ENCODE results near the gene MARVELD2.
"Not testable (repeated sequence)": the region's sequence is repeated elsewhere in the genome, so short reads cannot be mapped to it uniquely, and the experiment has no call there.

The MARVELD2 gene

DNA sequence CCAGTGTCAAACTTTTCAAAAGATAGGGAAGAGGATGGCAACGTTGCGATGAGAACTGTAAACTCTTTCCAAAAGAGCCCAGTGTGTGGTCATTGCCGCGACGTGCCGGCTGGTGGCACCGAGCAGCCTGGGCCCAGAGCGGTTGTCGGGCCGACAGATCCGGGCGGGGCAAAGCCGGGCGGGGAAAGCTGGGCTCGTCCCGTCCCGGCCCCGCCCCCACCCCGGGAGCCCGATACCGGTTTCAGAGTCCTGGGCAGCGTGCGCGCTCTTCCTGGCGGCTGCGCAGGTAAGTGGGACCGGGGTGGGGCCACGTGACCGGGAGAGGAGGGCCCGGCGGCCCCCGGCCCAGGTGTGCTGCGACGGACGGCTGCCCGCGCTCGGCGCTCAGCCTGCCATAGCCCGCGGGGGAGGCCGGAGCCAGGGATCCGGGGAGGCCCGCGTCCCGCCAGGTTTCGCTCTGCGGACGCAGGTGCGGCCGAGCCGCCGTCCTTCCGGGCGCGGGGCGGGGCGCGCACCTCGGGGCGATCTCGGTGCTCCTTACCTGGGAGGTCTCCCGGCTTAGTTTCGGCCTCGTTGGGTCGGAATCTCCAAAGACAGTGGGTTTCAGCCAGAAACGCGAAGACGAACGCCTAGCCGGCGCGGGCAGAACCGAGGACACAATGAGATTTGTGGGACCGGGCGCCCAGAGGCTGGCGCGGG lies at the start of gene MARVELD2:
Gene MARVELD2 (plus strand): TSS at position 232 of the 699 bp plus-strand sequence. CDS start 4,270 bp downstream, outside the sequence.
- peak; percentile 38 for DNase-seq

DNA sequence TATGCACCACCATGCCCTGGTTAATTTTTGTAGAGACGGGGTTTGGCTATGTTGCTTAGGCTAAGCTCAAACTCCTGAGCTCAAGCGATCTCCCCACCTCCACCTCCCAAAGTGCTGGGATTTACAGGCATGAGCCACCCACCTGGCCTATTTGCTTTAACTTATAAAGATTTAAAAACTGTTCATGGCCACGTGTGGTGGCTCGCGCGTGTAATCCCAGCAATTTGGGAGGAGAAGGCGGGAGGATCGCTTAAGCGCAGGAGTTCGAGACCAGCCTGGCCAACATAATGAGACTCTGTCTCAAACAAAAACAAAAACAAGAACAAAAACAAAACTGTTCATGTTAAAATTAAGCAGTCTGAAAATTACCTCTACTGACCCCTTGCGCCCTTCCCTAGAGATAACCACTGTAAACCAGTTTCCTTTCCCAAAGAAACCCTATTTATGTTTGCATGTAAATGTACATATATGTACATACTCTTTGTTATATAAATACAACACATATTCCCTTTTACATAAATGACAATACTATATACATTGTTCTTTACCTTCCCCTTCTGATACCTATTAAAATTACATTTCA lies 47.1 kb upstream of the MARVELD2 start:
- no peak for DNase-seq

DNA sequence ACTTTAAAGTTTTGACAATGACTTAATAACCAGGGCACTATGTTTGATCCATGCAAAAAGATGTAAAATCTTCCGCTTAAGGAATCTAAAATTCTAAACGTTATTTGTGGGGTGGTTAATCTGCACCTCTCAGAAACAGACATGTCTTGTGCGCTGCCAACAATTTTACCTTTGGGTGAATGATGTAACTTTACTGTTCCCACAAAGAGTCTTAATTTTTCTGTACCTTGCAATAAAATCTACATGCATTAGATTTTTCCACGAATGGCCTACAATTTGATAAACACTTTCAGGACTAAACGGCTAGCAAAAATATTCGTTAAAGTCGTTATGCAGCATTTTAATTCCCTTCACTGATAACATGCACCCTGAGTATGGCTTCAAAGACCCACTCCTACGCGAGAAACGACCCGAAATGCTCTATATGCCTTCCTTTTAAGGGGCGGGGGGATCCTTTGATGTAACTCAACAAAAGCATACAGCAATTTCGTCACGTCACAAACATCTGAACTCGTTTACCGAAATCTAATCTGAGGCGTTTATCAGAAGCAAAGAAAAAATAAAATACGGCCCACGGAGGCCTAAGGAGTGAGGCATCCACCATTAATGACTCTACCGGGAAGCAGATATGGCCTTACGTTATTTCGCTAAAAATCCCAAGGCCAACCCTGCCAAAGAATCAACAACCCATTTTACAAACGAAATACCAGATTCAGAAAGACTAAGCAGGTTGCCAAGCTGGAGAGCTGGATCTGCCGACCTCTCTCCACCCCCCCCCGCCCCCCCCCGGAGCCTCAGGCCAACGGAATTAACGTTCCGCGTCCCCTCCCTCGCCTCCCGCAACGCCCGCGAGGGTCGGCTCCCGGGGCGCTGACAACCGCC lies 46.2 kb upstream of the MARVELD2 start:
- no peak for DNase-seq

GRCh38 chr5:69369340-69370121 lies 45.4 kb upstream of the MARVELD2 start, which contains the start of the genes AK6, RAD17 and TAF9:
TSS of gene AK6 (minus strand) at chr5:69369520. CDS start at chr5:69369490, 30 bp downstream.
TSS of gene RAD17 (plus strand) at chr5:69369818. CDS start at chr5:69372209, 2,391 bp downstream.
TSS of gene TAF9 (minus strand) at chr5:69369520. CDS start at chr5:69365737, 3,783 bp downstream.
- DNase-seq, result peak; percentile 96

GRCh38 chr5:69370335-69370734 lies 44.6 kb upstream of the MARVELD2 start:
- not testable (repeated sequence) for DNase-seq

- no peak for DNase-seq
Observed at GRCh38 chr5:69372394-69372793, 42.5 kb upstream of the MARVELD2 start.

DNA sequence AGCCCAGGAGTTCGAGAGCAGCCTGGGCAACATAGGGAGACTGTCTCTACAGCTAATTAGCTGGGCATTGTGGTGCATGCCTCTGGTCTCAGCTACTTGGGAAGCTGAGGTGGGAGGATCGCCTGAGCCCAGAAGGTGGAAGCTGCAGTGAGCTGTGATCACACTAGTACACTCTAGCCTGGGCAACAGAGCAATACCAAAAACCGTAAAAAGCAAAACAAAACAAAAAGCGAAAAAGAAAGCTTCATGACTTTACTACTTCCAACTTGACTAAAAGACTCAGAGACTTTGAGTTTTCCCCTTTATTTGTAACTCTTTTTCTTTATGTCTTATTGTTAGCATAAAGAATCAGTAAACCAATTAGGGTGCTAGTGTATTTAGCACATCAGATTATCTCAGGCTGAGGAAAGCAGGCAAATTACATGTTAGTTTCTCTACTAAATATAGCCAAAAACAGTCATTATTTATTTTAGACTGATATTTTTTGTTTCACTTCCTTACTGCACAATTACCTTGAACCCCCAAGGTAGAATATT lies 39.9 kb upstream of the MARVELD2 start:
- DNase-seq, result no peak

DNA sequence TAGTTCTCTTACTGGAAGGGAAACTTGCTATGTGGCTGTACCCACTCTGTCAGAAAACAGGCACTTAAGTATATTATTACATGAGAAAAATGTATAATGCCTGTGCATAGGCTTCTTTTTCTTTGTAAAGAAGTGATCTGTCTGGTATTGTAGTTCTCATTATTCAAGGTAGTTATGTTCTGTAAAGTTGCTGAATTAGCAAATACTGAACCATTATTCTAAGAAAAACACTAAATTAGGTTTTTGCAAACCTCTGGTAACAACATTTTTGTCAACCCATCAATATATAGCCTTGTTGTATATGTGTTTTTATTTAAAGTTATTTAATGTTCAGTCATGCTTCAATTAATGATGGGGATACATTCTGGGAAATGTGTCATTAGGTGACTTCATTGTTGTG lies 36.5 kb upstream of the MARVELD2 start:
- DNase-seq, result no peak

DNA sequence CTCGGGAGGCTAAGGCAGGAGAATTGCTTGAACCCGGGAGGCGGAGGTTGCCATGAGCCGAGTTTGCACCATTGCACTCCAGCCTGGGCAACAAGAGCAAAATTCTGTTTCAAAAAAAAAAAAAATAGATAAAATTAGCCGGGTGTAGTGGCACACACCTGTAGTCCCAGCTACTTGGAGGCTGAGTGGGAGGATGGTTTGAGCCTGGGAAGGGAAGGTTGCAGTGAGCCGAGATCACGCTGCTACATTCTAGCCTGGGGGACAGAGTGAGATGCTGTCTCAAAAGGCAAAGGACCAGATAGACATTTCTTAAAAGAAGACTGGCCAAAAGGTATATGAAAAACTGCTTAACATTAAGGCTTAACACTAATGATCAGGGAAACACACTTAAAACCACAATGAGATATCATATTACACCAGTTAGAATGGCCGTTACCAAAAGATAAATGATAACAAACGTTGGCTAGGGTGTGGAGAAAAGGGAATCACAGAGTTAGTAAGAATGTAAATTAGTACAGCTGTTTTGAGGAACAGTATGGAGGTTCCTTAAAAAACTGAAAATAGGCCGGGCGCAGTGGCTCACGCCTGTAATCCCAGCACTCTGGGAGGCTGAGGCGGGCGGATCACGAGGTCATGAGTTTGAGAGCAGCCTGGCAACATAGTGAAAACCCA lies 10.1 kb upstream of the MARVELD2 start:
- no peak for DNase-seq

- no peak for DNase-seq
Observed at GRCh38 chr5:69415584-69415958, 655 bp downstream of the MARVELD2 start.

- no peak for DNase-seq
Observed at GRCh38 chr5:69416180-69416579, 1.3 kb downstream of the MARVELD2 start.

GRCh38 chr5:69416699-69417098 lies 1.8 kb downstream of the MARVELD2 start:
- no peak for DNase-seq

- no peak for DNase-seq
Observed at GRCh38 chr5:69418554-69418953, 3.6 kb downstream of the MARVELD2 start.

- no peak for DNase-seq
Observed at GRCh38 chr5:69431424-69432303, 16.7 kb downstream of the MARVELD2 start.

GRCh38 chr5:69432412-69433206 lies 17.7 kb downstream of the MARVELD2 start:
- DNase-seq, result no peak

DNA sequence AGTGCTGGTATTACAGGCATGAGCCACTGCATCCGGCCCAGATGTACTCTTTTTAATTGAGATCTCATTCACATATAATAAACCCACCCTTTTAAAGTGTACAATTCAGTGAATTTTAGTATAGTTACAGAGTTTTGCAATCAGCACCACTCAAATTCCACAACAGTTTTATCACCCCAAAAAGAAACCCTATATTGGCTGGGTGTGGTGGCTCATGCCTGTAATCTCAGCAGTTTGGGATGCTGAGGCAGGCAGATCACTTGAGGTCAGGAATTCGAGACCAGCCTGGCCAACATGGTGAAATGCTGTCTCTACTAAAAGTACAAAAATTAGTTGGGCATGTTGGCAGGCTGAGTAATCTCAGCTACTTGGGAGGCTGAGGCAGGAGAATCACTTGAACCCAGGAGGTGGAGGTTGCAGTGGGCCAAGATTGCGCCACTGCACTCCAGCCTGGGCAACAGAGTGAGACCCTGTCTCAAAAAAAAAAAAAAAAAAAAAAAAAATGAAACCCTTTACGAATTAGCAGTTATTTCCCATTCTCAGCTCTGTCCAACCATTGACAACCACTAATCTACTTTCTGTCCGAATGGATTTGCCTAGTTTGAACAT lies 20.5 kb downstream of the MARVELD2 start:
- DNase-seq, result not testable (repeated sequence)

DNA sequence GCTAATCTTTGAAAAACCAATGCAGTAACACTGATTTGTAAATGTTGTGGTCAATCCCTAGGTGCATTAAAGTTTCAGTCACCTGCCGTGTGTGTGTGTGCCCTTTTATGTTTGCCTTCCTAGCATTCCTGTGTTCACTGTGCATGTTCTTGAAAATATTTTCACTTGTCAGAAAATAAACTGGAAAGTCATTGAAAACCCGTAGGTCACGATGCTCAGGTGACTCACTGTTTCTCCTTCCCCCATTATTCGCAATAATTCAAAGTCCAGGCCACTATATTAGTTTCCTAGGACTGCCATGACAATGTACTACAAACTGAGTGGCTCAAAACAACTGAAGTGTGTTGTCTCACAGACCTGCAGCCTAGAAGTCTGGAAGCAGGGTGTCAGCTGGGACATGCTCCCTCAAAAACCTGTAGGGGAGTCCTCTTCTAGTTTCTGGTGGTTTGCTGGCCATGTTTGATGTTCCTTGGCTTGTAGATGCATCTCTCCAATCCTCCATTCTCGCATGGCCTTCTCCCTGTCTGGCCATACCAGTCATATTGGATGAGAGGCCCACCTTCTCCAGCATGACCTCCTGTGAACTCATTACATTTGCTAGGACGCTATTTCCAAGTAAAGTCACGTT lies 29.3 kb downstream of the MARVELD2 start:
- DNase-seq, result no peak

DNA sequence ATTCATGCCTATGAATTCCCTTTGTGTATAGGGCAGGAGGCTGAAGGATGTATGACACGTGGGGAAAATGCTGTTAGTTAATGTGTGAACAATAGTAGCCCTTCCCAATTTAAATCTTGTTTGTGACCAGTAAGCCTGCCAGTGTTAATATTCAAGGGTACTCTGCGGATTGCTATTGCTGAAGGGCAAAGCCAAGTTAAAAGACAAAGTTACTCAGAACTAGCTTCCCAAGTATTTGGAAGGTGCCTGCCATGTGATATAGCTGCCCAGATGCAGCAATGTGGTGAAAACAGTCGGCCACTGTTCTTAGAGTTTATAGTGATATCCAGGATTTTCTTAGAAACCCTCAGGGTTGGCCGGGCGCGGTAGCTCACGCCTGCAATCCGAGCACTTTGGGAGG lies 34.6 kb downstream of the MARVELD2 start:
- DNase-seq, result no peak

DNA sequence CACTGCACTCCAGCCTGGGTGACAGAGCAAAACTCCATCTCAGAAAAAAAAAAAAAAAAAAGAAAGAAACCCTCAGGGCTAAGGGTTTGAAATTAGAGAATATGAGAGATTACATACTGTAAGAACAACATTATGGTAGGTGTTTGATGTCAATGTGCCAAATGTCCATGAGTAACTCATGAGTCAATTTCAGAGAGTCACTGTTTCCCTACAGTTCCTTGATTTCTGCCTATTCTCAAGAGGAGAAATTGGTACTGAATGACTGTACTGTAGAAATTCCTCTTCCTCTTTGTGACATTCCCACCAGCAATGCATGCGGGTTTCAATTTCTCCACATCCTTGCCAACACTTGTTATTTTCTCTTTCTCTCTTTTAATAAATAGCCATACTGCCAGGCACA lies 35.2 kb downstream of the MARVELD2 start:
- DNase-seq, result no peak

Data from right hindlimb (tissue), 1 donor.